DOHH2 (cell line): ENCODE measurements around the gene LPAR2.
A peak's percentile ranks its signal among the peaks of the same experiment; 100 is the strongest.

Experiments
- H3F3A ChIP-seq: fragments of 200-600 bp; sonication (generic), shearing (Covaris generic); 2 replicates; pipeline ENCODE4 v1.6.0; 2016; ENCODE audit warnings: antibody characterized with exemption, mild to moderate bottlenecking; ENCODE audit not compliant: control insufficient read depth, insufficient read depth
- H3K27ac ChIP-seq: fragments of 200-600 bp; sonication (generic); 2 replicates; pipeline ENCODE4 v1.5.1; 2014; ENCODE audit warnings: low read depth, mild to moderate bottlenecking, low read length, moderate library complexity
- H3K27me3 ChIP-seq: fragments of 200-600 bp; sonication (generic); 2 replicates; pipeline ENCODE4 v1.6.1; 2014; ENCODE audit warnings: mild to moderate bottlenecking, low read length, mixed read lengths; ENCODE audit not compliant: control insufficient read depth
- H3K36me3 ChIP-seq: fragments of 200-600 bp; sonication (generic); 2 replicates; pipeline ENCODE4 v1.6.1; 2014; ENCODE audit warnings: mild to moderate bottlenecking, low read length, moderate library complexity, mixed read lengths; ENCODE audit not compliant: control insufficient read depth
- H3K4me1 ChIP-seq: fragments of 200-600 bp; sonication (generic); 2 replicates; pipeline ENCODE4 v1.6.1; 2014; ENCODE audit warnings: mild to moderate bottlenecking, low read length, mixed read lengths; ENCODE audit not compliant: control insufficient read depth
- H3K4me2 ChIP-seq: fragments of 200-600 bp; sonication (generic); 2 replicates; pipeline ENCODE4 v1.6.0; 2014; ENCODE audit warnings: mild to moderate bottlenecking, low read length, moderate library complexity
- H3K4me3 ChIP-seq: fragments of 200-600 bp; sonication (generic); 2 replicates; pipeline ENCODE4 v1.5.1; 2014; ENCODE audit warnings: mild to moderate bottlenecking, low read length, mixed read lengths
- H3K79me2 ChIP-seq: fragments of 200-600 bp; sonication (generic); 2 replicates; pipeline ENCODE4 v1.6.1; 2014; ENCODE audit warnings: mild to moderate bottlenecking, low read length, mixed read lengths; ENCODE audit not compliant: control insufficient read depth
- H3K9me2 ChIP-seq: fragments of 200-600 bp; sonication (generic); replicated peaks from 2 replicates; pipeline ENCODE4 v1.6.1; 2014; ENCODE audit warnings: mild to moderate bottlenecking, low read length, mixed read lengths; ENCODE audit not compliant: control insufficient read depth
- H3K9me3 ChIP-seq: fragments of 200-600 bp; sonication (generic); 2 replicates; pipeline ENCODE4 v1.6.1; 2014; ENCODE audit warnings: antibody characterized with exemption, low read length, mixed read lengths; ENCODE audit not compliant: control insufficient read depth, insufficient read depth
- H4K20me1 ChIP-seq: fragments of 200-600 bp; sonication (generic); 2 replicates; pipeline ENCODE4 v1.6.0; 2014; ENCODE audit warnings: low read depth, mild to moderate bottlenecking, antibody characterized with exemption, low read length, moderate library complexity; ENCODE audit not compliant: control insufficient read depth, insufficient read depth
- EZH2phosphoT487 ChIP-seq: fragments of 200-600 bp; sonication (generic); IDR thresholded peaks from 2 replicates; pipeline ENCODE4 v1.6.1; 2017; ENCODE audit warnings: borderline replicate concordance, mild to moderate bottlenecking, antibody characterized with exemption, low read length, moderate library complexity, mixed read lengths
- TF ChIP-seq, protein P1 (sequence below): fragments of 200-600 bp; sonication (generic); IDR thresholded peaks from one replicate; pipeline ENCODE4 v1.5.1; 2014; ENCODE audit warnings: antibody characterized with exemption, mild to moderate bottlenecking, low read depth, low read length; ENCODE audit not compliant: poor library complexity, severe bottlenecking

LPAR2 gene

DNA sequence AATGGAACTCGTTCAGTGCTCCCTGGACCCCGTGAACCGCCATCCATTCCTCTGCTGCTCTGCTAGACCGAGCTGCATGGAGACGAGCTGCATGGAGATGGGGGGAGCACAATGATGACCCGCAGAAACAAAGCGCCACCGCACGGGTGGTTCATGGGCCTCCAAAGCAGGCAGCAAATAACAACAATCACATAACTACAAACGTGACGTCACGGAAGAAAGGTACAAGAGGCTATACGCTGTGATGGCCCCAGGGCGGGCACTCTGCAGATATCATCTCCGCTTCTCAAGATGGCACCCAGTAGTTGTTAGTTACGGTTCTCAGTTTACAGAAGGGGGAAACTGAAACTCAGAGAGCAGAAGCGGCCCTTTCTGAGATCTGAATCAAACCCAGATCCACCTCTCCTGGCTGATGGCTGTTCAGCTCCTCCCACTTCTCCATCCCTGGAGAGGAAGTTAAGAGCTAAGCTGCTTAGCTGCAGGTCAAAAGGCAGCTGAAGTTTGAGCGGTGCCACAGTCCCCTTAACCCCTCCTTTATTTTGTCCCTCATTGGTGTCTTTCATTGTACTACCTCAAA, 33.7 kb upstream of the LPAR2 start:
- Histone ChIP-seq H3K79me2 (peaks cover 80% of the 10 kb centered on the region), H3F3A (peaks cover 12% of the 10 kb centered on the region), H3K4me3 (peak overlapping the region; percentile 87), H3K36me3 (peaks cover 57% of the 10 kb centered on the region), H4K20me1 (peaks cover 7% of the 10 kb centered on the region), H3K4me2 (peak overlapping the region; percentile 87), H3K4me1 (peaks cover 37% of the 10 kb centered on the region), H3K9me2 (no peaks in the 10 kb centered on the region), H3K9me3 (no peaks in the 10 kb centered on the region), H3K27ac (peak overlapping the region; percentile 85), H3K27me3 (no peaks in the 10 kb centered on the region)
- TF ChIP-seq, protein P1, sequence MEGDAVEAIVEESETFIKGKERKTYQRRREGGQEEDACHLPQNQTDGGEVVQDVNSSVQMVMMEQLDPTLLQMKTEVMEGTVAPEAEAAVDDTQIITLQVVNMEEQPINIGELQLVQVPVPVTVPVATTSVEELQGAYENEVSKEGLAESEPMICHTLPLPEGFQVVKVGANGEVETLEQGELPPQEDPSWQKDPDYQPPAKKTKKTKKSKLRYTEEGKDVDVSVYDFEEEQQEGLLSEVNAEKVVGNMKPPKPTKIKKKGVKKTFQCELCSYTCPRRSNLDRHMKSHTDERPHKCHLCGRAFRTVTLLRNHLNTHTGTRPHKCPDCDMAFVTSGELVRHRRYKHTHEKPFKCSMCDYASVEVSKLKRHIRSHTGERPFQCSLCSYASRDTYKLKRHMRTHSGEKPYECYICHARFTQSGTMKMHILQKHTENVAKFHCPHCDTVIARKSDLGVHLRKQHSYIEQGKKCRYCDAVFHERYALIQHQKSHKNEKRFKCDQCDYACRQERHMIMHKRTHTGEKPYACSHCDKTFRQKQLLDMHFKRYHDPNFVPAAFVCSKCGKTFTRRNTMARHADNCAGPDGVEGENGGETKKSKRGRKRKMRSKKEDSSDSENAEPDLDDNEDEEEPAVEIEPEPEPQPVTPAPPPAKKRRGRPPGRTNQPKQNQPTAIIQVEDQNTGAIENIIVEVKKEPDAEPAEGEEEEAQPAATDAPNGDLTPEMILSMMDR = no peak
- no peak for TF ChIP-seq EZH2phosphoT487

DNA sequence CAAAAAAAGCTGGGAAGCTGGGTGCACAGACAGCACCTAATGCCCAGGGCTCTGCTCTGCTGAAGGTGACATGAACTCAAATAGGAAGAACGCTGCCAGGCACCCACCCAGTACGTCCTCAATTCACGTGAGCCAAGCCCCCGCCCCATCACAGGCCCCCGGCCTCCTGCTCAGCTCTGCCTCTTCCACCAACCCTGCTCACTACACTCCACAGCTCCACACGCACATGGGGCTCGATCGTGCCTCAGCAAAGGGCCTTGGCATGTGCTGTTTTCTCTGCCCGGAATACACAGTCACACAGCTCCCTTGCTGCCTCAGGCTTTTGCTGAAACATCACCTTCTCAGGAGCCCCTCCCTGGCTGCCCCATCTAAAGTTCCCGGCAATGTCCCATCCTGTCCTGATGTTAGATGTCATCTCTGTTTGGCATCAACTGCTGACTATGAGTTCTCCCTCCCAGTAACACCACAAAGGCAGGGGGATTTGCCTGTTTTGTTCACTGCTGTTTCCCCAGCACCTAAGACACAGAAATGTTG, 33.2 kb upstream of the LPAR2 start:
- Histone ChIP-seq H3K79me2 (peaks cover 76% of the 10 kb centered on the region), H3K4me3 (peak overlapping the region; percentile 87), H3K9me2 (no peaks in the 10 kb centered on the region), H3F3A (peaks cover 12% of the 10 kb centered on the region), H3K36me3 (peaks cover 63% of the 10 kb centered on the region), H3K9me3 (no peaks in the 10 kb centered on the region), H3K4me1 (peaks cover 33% of the 10 kb centered on the region), H3K4me2 (peak overlapping the region; percentile 87), H3K27me3 (no peaks in the 10 kb centered on the region), H3K27ac (peak overlapping the region; percentile 85), H4K20me1 (peaks cover 7% of the 10 kb centered on the region)
- TF ChIP-seq, protein P1 = no peak
- TF ChIP-seq EZH2phosphoT487 = no peak

DNA sequence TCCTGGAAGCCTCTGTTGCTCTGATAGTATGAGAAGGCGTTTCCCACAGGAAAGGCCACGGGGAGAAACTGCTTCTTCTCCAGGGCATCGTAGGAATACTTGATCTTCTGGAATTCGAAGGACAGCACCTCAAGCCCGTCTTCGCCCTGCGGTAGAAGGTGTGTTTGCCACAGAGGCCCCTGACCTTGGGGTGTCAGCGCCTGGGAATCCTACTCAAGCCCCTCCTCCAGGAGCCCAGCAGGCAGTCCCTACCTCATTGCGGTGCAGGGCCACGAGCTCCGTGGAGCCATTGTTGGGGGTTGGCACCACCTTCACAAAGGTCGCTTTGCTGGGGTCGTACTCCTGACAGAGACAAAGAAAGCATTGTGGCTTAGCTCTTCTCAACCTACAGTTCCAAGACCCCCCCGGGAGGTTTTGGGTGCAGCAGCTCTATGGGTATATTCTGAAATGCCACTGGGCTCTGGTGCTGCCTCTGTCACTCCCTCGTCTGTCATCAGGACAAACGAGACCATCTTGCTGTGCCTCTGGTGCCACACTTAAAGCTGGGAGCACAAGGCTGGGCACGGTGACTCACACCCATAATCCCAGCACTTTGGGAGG, 31.7 kb upstream of the LPAR2 start:
- Histone ChIP-seq H3K36me3 (peaks cover 77% of the 10 kb centered on the region), H3F3A (peaks cover 12% of the 10 kb centered on the region), H4K20me1 (peaks cover 7% of the 10 kb centered on the region), H3K27ac (no peak overlapping the region), H3K9me3 (no peaks in the 10 kb centered on the region), H3K4me1 (peaks cover 21% of the 10 kb centered on the region), H3K4me2 (no peak overlapping the region), H3K79me2 (peaks cover 64% of the 10 kb centered on the region), H3K9me2 (no peaks in the 10 kb centered on the region), H3K4me3 (no peak overlapping the region), H3K27me3 (no peaks in the 10 kb centered on the region)
- TF ChIP-seq, protein P1 = no peak
- no peak for TF ChIP-seq EZH2phosphoT487
